GM12878 (cell line): ENCODE results near the gene BSN. TPM values are rescaled to one million over a fixed set of nuclear protein-coding genes. Genes with fewer than 3 reads are reported as not detected.
A peak's percentile ranks its signal among the peaks of the same experiment; 100 is the strongest.

ENCODE experiments used
- ATAC-seq: fragments of 200-7000 bp; cut with Tn5 transposase; 3 replicates; pipeline ENCODE4 v1.9.1; 2020; ENCODE audit warnings: mild to moderate bottlenecking, moderate library complexity
- BruUV-seq: library from RNA; stranded (reverse); fragments of 400-500 nt; replicated peaks from 2 replicates; lab custom pipeline; 2021; lab: Mats Ljungman, UMichigan
- CTCF ChIA-PET: fragments of 300-600 bp; sonication (Branson Sonifier 250); formaldehyde crosslinking; extraction: SDS; loops from one replicate; lab custom pipeline; 2021; ENCODE audit warnings: inconsistent platforms; lab: Yijun Ruan, JAX
- POLR2A ChIA-PET: fragments of 350-600 bp; formaldehyde crosslinking; extraction: SDS; loops from one replicate; lab custom pipeline; 2021; ENCODE audit warnings: inconsistent platforms; lab: Charles Lee
- RAD21 ChIA-PET: fragments of 300-600 bp; sonication (Branson Sonifier 250); formaldehyde crosslinking; loops from one replicate; lab custom pipeline; 2023; ENCODE audit warnings: antibody characterized with exemption; ENCODE audit not compliant: unreplicated experiment; lab: Charles Lee
- SMC1A ChIA-PET: fragments of 300-600 bp; sonication (Branson Sonifier 250); formaldehyde crosslinking; loops from one replicate; lab custom pipeline; 2023; ENCODE audit not compliant: unreplicated experiment, uncharacterized antibody; lab: Charles Lee
- DNase-seq: peaks from one replicate; pipeline ENCODE4 v3.0.0-alpha.2; 2011; ENCODE audit warnings: low read depth, low spot score
- FAIRE-seq: peaks from 3 replicates; lab custom pipeline; 2011; peaks lifted over from hg19 to GRCh38; lab: Jason Lieb, UNC
- H2AFZ ChIP-seq: 2 replicates; pipeline ENCODE4 v1.6.0; 2011; ENCODE audit warnings: low read depth, low read length, control low read depth; ENCODE audit not compliant: control insufficient read depth
- H3K27ac ChIP-seq: 2 replicates; pipeline ENCODE4 v1.5.1; 2011; ENCODE audit warnings: control low read depth; ENCODE audit not compliant: control insufficient read depth, insufficient read depth
- H3K27me3 ChIP-seq, 2 experiments: replicated peaks in 1 of 2; 2 replicates each; pipeline versions ENCODE4 v1.6.0 to v1.6.1; 2011; ENCODE audit warnings: low read length in 1 of 2; ENCODE audit not compliant: control insufficient read depth in 2 of 2, insufficient read depth in 2 of 2
- H3K36me3 ChIP-seq, 2 experiments: 2 replicates each; pipeline ENCODE4 v1.5.1; 2011; ENCODE audit warnings: low read length in 1 of 2; ENCODE audit not compliant: control insufficient read depth in 2 of 2, insufficient read depth in 2 of 2
- H3K4me1 ChIP-seq: 2 replicates; pipeline ENCODE4 v1.6.1; 2011; ENCODE audit warnings: mild to moderate bottlenecking, low read length, moderate library complexity, mixed read lengths; ENCODE audit not compliant: control insufficient read depth, insufficient read depth
- H3K4me2 ChIP-seq: 2 replicates; pipeline ENCODE4 v1.6.0; 2011; ENCODE audit warnings: control low read depth; ENCODE audit not compliant: control insufficient read depth, insufficient read depth
- H3K4me3 ChIP-seq: fragments of 200-600 bp; sonication (generic); 2 replicates; pipeline ENCODE4 v1.5.1; 2016
- H3K79me2 ChIP-seq: 2 replicates; pipeline ENCODE4 v1.6.0; 2011; ENCODE audit warnings: low read length; ENCODE audit not compliant: control insufficient read depth, insufficient read depth
- H3K9ac ChIP-seq: 2 replicates; pipeline ENCODE4 v1.8.0; 2011; ENCODE audit warnings: low read length, control low read depth, mixed read lengths; ENCODE audit not compliant: control insufficient read depth, insufficient read depth
- H3K9me3 ChIP-seq: replicated peaks from 3 replicates; pipeline ENCODE4 v1.5.1; 2011; ENCODE audit warnings: mild to moderate bottlenecking, low read length; ENCODE audit not compliant: control insufficient read depth, insufficient read depth
- H4K20me1 ChIP-seq: 2 replicates; pipeline ENCODE4 v1.6.0; 2011; ENCODE audit not compliant: control insufficient read depth, insufficient read depth
- HSF1 ChIP-seq: fragments of 150-350 bp; IDR thresholded peaks from 2 replicates; pipeline ENCODE4 v1.6.1; 2014; ENCODE audit warnings: mild to moderate bottlenecking, low read depth, low read length
- NKRF ChIP-seq: fragments of 450-650 bp; conservative IDR thresholded peaks from 2 replicates; pipeline ENCODE4 v1.6.1; 2017; ENCODE audit warnings: mild to moderate bottlenecking, moderate library complexity
- PAX5 ChIP-seq: IDR thresholded peaks from 2 replicates; pipeline ENCODE4 v1.6.1; 2011; ENCODE audit warnings: low read depth, low read length, borderline replicate concordance
- POLR2A ChIP-seq: IDR thresholded peaks from 2 replicates; pipeline ENCODE4 v1.6.1; 2011; ENCODE audit warnings: low read depth, mild to moderate bottlenecking, low read length
- SMAD5 ChIP-seq: IDR thresholded peaks from 2 replicates; pipeline ENCODE4 v1.6.1; 2016; ENCODE audit warnings: antibody characterized with exemption, low read depth
- WGBS: methylation state at CpG from one replicate; pipeline ENCODE4 v1.1.6; 2016; ENCODE audit warnings: low lambda C conversion rate; ENCODE audit not compliant: insufficient replicate concordance, insufficient coverage; ENCODE audit errors: missing lambda C conversion rate; 5-methylcytosine and 5-hydroxymethylcytosine counted together
- in situ Hi-C: fragments of 300-500 bp; cut with MboI; formaldehyde crosslinking; loops from 9 replicates; pipeline ENCODE4 v1.14.3; 2018; ENCODE audit warnings: mixed read lengths
- intact Hi-C: fragments of 100-400 bp; cut with micrococcal nuclease; formaldehyde crosslinking; loops from one replicate; pipeline ENCODE4 v1.14.2; 2022; ENCODE audit not compliant: unreplicated experiment
- polyA plus RNA-seq, 11 experiments: library from polyadenylated mRNA; depleted of rRNA in 4 of 11; unstranded in 6 of 11; stranded (reverse) in 5 of 11; fragments of >200 nt; fragmentation: Nextera tagmentation in 4 of 11; fragmentation: Illumina TruSeq in 1 of 11; extraction: Ambion mirVana in 4 of 11; extraction: Trizol in 1 of 11; gene quantifications; 1 replicate in 1 of 11; 2 replicates in 10 of 11; pipeline versions ENCODE4 v1.2.1 to v1.2.3, GENCODE V29; 2011 to 2016; ENCODE audit warnings: inconsistent platforms in 2 of 11, missing spikeins in 2 of 11, low read depth in 1 of 11
- total RNA-seq, 4 experiments: library from RNA; depleted of rRNA in 3 of 4; stranded (reverse); fragments of >200 nt in 3 of 4; fragmentation: Illumina TruSeq in 1 of 4; extraction: Trizol in 1 of 4; gene quantifications; 2 replicates each; pipeline versions ENCODE4 v1.2.1 to v1.2.3, GENCODE V29; 2013 to 2021
- TF ChIP-seq, protein P1 (sequence below): IDR thresholded peaks from 2 replicates; pipeline ENCODE4 v1.6.1; 2011; ENCODE audit warnings: mild to moderate bottlenecking, low read depth, low read length, moderate library complexity; ENCODE audit not compliant: insufficient replicate concordance
- TF ChIP-seq, protein P2 (sequence below): IDR thresholded peaks from 2 replicates; pipeline ENCODE4 v1.6.1; 2011; ENCODE audit warnings: low read depth, low read length, improper control_type of control experiment, borderline replicate concordance

Gene BSN
- total and polyA plus RNA-seq, 10 of the 15 experiments (the other 5 are each of a cell fraction or from before 2014, with no cell fraction given): under 0.01 to 0.19 (median 0.05) TPM; not detected in 1

- TF ChIP-seq HSF1: no peak
- TF ChIP-seq, protein P1, sequence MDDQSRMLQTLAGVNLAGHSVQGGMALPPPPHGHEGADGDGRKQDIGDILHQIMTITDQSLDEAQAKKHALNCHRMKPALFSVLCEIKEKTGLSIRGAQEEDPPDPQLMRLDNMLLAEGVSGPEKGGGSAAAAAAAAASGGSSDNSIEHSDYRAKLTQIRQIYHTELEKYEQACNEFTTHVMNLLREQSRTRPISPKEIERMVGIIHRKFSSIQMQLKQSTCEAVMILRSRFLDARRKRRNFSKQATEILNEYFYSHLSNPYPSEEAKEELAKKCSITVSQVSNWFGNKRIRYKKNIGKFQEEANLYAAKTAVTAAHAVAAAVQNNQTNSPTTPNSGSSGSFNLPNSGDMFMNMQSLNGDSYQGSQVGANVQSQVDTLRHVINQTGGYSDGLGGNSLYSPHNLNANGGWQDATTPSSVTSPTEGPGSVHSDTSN: no peak
- TF ChIP-seq NKRF: no peak
These were observed 151.2 kb downstream of the BSN start (continued) for GRCh38 chr3:49705390-49705960.

DNA sequence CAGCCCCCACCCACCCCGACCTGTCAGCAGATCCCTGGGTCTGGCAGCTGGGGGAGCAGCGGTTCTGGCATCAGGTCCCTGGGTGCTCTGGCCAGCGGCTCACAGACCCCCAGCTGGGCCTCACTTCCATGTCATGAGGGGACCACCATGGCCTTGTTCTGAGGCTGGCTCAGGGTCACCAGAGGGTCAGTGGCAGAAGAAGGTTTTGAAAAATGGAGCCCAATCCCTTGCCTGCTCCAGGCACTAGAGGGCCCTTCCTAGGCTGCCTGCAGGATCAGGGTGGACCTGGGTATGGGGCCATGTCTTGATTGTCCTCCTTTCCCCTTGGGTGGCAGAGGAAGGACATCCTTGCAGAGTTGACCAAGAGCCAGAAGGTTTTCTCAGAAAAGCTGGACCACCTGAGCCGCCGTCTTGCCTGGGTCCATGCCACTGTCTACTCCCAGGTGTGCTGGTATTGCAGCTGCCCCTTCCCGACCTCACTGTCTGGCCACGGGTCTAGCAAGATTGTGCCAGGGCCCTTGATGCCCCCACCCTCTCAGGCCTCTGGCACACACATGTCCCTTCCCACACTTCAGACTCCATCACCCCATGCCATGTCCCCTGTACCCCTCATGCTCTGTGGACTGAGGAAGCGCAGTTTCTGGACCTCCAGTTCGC is 152.3 kb downstream of the BSN start:
- no peak overlapping the region for H3K27ac ChIP-seq
- H2AFZ ChIP-seq: no peak overlapping the region
- no peak for ATAC-seq
- no peaks in the 10 kb centered on the region for H3K27me3 ChIP-seq
- FAIRE-seq: no peak
- TF ChIP-seq POLR2A (0 out of 2 replicates have a peak, but pooled peaks have one; percentile 24), PAX5 (no peak), SMAD5 (no peak)
- TF ChIP-seq, protein P2, sequence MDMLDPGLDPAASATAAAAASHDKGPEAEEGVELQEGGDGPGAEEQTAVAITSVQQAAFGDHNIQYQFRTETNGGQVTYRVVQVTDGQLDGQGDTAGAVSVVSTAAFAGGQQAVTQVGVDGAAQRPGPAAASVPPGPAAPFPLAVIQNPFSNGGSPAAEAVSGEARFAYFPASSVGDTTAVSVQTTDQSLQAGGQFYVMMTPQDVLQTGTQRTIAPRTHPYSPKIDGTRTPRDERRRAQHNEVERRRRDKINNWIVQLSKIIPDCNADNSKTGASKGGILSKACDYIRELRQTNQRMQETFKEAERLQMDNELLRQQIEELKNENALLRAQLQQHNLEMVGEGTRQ: no peak
- TF ChIP-seq, all 136 proteins: peak for 1
- SMC1A ChIA-PET: no interaction called here
- Histone ChIP-seq H3K36me3 (peaks cover 0 to 5% of the 10 kb centered on the region in 2 experiments; a peak in 3 of 4 replicates), H3K9me3 (no peaks in the 10 kb centered on the region), H3K4me3 (no peak overlapping the region), H3K9ac (no peak overlapping the region), H4K20me1 (no peaks in the 10 kb centered on the region), H3K4me2 (no peak overlapping the region), H3K79me2 (no peaks in the 10 kb centered on the region), H3K4me1 (no peaks in the 10 kb centered on the region)
- intact Hi-C loops: no loop called here
- no peak for DNase-seq
- 82% methylated on average over 9 of the region's 9 CpGs for WGBS
- POLR2A ChIA-PET: no interaction called here
- RAD21 ChIA-PET: no interaction called here
- BruUV-seq: no TSS peak
- CTCF ChIA-PET: no interaction called here
- in situ Hi-C loops: no loop called here
